ENCODE measurements around the gene HSD17B12.

DNA sequence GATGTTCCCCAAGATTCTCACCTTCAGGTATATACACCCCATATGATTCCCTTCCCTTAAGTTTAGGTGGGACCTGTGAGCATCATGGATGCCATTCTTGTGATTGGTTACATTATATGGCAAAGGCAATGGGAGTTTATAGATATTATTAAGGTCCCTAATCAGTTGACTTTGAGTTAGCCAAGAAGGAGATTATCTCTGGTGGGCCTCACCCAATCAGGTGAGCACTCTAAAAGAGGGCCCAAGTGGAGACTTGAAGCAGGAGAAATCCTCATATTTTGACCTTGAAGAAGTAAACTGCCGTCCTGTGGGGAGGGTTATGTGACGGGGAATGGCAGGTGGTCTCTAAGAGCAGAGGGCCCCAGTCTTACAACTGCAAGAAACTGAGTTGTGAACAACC is 94.2 kb downstream of the HSD17B12 start:
- no peak for TF ChIP-seq EZH2 (IDR thresholded peaks at IDR 0.05; ENCODE audit: low read depth)
- TF ChIP-seq, protein P1, sequence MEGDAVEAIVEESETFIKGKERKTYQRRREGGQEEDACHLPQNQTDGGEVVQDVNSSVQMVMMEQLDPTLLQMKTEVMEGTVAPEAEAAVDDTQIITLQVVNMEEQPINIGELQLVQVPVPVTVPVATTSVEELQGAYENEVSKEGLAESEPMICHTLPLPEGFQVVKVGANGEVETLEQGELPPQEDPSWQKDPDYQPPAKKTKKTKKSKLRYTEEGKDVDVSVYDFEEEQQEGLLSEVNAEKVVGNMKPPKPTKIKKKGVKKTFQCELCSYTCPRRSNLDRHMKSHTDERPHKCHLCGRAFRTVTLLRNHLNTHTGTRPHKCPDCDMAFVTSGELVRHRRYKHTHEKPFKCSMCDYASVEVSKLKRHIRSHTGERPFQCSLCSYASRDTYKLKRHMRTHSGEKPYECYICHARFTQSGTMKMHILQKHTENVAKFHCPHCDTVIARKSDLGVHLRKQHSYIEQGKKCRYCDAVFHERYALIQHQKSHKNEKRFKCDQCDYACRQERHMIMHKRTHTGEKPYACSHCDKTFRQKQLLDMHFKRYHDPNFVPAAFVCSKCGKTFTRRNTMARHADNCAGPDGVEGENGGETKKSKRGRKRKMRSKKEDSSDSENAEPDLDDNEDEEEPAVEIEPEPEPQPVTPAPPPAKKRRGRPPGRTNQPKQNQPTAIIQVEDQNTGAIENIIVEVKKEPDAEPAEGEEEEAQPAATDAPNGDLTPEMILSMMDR (conservative IDR thresholded peaks at IDR 0.05) = no peak

All from PC-9 (cell line).